GM06990 (cell line): ENCODE results near the gene NEDD9.
A peak's percentile ranks its signal among the peaks of the same experiment; 100 is the strongest.

Experiments used
- DNase-seq: peaks from one replicate; pipeline ENCODE4 v3.0.0-alpha.2; 2011; ENCODE audit not compliant: insufficient read length; ENCODE audit errors: extremely low read depth
- H3K27me3 ChIP-seq: replicated peaks from 2 replicates; pipeline ENCODE4 v1.6.0; 2011; ENCODE audit warnings: low read length; ENCODE audit not compliant: control insufficient read depth, insufficient read depth
- H3K36me3 ChIP-seq: 2 replicates; pipeline ENCODE4 v1.5.1; 2011; ENCODE audit warnings: low read length; ENCODE audit not compliant: control insufficient read depth, insufficient read depth
- H3K4me3 ChIP-seq: replicated peaks from 2 replicates; pipeline ENCODE4 v1.5.1; 2011; ENCODE audit warnings: low read depth, mild to moderate bottlenecking, control low read depth, low read length
- TF ChIP-seq, protein P1 (sequence below): IDR thresholded peaks from 2 replicates; pipeline ENCODE4 v1.5.1; 2011; ENCODE audit warnings: low read length, control low read depth, mild to moderate bottlenecking, inconsistent platforms; ENCODE audit not compliant: insufficient read depth, poor library complexity, severe bottlenecking

Gene NEDD9

DNA sequence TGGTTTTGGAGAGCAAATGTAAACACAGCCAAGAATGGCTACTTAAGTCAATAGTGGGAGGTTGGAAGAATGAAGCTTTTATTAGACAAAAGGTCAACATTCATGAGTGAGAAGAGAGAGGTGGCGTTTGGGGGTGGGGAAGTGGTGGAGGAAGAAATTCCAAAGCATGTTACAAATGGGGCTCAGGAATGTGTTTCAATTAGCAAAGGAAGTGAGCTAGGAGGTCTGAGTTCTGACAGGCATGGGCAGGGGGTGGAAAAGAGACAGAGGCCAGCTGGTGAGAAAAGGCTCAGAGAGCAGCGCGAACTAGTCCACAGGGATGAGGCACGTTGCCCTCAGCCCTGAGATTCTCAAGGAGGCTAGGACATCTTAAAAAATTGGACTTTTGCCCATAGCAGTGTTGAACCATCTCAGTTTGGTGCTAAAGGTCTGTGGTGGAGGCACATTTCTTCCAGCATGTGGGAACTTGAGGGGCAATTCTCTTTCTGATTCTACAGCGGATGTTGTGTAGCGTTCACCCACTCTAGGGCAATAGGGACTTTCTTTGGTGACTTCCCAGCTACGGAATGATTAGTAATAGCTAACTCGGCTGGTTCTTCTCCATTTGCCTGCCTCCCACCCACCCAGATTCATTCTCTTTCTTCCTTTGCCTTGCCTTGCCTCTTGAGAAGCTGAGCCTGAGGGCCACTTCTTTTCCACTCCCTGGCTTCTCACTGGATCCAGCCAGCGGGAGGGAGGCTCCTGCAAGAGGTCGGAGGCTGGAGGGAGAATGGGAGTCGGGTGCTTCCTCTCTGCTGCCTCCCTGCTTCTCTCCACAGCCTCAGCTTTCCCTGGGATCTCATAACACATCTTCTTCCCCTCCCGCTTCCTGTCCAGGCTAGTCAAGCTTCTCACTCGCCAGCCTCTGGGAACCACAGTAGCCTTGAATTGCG lies 45.1 kb upstream of the NEDD9 start:
- DNase-seq: peak; percentile 59
- H3K36me3 ChIP-seq: peaks cover 2% of the 10 kb centered on the region; the same call in 1 of the 2 replicates

DNA sequence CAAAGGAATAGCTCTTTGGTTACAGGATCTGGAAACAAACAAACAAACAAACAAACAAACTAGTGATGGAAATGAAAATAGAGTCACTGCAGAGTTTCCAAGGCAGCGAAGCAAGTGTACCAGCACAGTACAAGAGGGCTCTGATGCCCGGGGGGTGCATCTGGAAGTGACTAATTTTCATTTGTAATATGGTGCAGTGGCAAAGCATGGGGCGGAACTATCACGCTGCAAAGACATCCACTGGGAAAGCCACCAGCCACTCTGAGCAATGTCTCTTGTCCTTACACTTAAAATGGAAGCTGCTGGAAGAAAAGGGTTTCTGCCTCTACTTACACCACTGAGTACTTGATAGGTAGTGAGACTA lies 44.4 kb upstream of the NEDD9 start:
- Histone ChIP-seq H3K27me3 (no peaks in the 10 kb centered on the region), H3K36me3 (peaks cover 4% of the 10 kb centered on the region; the same call in 1 of the 2 replicates), H3K4me3 (no peak overlapping the region)
- no peak for DNase-seq
- TF ChIP-seq, protein P1, sequence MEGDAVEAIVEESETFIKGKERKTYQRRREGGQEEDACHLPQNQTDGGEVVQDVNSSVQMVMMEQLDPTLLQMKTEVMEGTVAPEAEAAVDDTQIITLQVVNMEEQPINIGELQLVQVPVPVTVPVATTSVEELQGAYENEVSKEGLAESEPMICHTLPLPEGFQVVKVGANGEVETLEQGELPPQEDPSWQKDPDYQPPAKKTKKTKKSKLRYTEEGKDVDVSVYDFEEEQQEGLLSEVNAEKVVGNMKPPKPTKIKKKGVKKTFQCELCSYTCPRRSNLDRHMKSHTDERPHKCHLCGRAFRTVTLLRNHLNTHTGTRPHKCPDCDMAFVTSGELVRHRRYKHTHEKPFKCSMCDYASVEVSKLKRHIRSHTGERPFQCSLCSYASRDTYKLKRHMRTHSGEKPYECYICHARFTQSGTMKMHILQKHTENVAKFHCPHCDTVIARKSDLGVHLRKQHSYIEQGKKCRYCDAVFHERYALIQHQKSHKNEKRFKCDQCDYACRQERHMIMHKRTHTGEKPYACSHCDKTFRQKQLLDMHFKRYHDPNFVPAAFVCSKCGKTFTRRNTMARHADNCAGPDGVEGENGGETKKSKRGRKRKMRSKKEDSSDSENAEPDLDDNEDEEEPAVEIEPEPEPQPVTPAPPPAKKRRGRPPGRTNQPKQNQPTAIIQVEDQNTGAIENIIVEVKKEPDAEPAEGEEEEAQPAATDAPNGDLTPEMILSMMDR: no peak

More for the DNA sequence above, 45.1 kb upstream of the NEDD9 start:
- no peaks in the 10 kb centered on the region for H3K27me3 ChIP-seq
- peak overlapping the region; percentile 46 for H3K4me3 ChIP-seq
- TF ChIP-seq, protein P1: no peak

DNA sequence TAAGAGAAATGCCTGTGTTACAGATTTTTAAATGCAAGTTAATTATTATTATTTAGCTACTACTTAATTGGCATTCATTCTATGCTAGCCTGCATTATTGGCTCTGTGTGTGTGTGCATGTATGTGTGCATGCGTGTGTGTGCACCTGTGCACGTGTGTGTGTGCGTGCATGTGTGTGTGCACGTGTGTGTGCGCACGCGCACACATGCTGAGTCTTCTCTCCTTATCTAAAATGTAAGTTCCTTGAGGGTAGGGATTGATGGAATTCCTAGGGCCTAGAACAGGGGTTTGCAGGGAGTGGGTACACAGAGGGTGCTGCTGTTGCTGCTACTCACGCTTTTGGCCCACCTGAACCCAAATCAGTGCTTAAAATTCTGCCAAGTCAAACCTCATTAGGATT lies 43.8 kb upstream of the NEDD9 start:
- Histone ChIP-seq H3K4me3 (no peak overlapping the region), H3K36me3 (peaks cover 4% of the 10 kb centered on the region; the same call in 1 of the 2 replicates), H3K27me3 (no peaks in the 10 kb centered on the region)
- DNase-seq: no peak
- TF ChIP-seq, protein P1: no peak

DNA sequence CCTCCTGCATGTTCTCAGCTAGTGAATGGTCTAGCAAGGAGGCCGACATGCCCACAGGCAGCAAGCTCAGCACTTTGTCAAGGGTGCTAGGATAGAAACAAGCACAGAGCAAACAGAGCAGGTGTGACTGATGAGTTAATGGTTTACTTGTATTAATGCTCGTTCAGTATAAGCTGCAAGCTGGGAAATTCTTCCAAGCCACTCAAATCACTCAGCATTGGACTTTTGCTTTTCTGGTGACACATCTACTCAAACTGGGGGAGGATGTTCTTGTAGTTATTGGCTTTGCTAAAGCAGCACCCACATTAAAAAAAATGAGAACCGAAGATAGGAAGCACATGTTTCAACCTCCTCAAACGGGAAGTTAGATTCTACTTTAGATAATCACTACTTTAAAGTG lies 43.1 kb upstream of the NEDD9 start:
- Histone ChIP-seq H3K36me3 (peaks cover 4% of the 10 kb centered on the region; the same call in 1 of the 2 replicates), H3K27me3 (no peaks in the 10 kb centered on the region), H3K4me3 (no peak overlapping the region)
- DNase-seq: peak; percentile 59
- TF ChIP-seq, protein P1: no peak

DNA sequence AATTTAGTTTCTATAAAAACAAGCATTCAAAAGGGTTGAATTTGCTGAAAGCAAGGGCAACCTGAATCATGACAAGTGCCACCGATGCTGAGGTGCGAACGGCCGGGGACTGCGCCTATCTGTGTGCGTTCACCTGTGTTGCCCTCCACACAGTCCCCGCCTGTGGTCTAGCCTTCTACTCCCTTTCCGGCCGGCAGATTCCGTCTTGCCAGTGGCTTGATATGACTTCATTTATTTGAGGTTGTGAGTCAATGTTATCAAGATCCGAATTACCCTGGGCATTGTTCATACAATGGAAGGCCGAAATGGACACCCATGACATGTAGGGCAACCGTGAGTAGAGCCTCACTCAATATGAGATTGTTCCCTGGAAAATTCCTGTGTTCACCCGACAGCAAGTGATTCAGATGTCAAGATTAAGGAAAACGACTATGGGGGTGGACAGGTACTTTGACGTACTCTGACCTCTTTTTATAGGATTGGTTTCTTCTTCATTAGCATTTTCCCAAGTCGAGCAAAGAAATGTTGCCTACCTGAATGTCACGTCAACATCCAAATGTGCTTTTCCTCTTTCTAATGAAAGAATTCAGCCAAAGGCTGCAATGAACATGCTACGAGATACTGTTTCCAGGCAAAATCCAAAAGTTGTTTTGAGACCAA lies 41.1 kb upstream of the NEDD9 start:
- no peaks in the 10 kb centered on the region for H3K27me3 ChIP-seq
- no peak for DNase-seq
- peaks cover 4% of the 10 kb centered on the region; the same call in 1 of the 2 replicates for H3K36me3 ChIP-seq
- TF ChIP-seq, protein P1: no peak
- H3K4me3 ChIP-seq: no peak overlapping the region
